ENCODE measurements around the gene TTLL7.

GRCh38 chr1:83864991-83865390, 133.9 kb downstream of the TTLL7 start:
- TF ChIP-seq CTCF (IDR thresholded peaks at IDR 0.05; ENCODE audit: low read length) (no peak), EZH2 (optimal IDR thresholded peaks at IDR 0.05; ENCODE audit: low read depth, low read length) (no peak)
